ENCODE results near the gene UBE3B. TPM values are rescaled to one million over a fixed set of nuclear protein-coding genes. Genes with fewer than 3 reads are reported as not detected.

The UBE3B gene
- total RNA-seq, 1 experiment from 2014 or later = 48.0 TPM

- H3K4me3 ChIP-seq = no peak overlapping the region
- H3K27me3 ChIP-seq (ENCODE audit: insufficient read depth, low read depth) = no peaks in the 10 kb centered on the region
- no TSS peak for BruUV-seq (replicated peaks)
- H3K4me2 ChIP-seq = no peak overlapping the region
- H3K9me3 ChIP-seq (ENCODE audit: insufficient read depth, low read depth) = no peaks in the 10 kb centered on the region
- no peaks in the 10 kb centered on the region for H4K20me1 ChIP-seq (ENCODE audit: insufficient read depth)
- intact Hi-C loops (cut with micrococcal nuclease; ENCODE audit: unreplicated experiment) = no loop called here
- CTCF ChIA-PET = no interaction called here
- H3K9me2 ChIP-seq (ENCODE audit: insufficient read depth) = no peaks in the 10 kb centered on the region
- H3K27ac ChIP-seq = no peak overlapping the region
- POLR2A ChIA-PET (ENCODE audit: unreplicated experiment) = no interaction called here
- no peak for TF ChIP-seq EZH2 (IDR thresholded peaks at IDR 0.05; ENCODE audit: low read depth)
- no peak for TF ChIP-seq CTCF (conservative IDR thresholded peaks at IDR 0.05)
- no peak overlapping the region for H2AFZ ChIP-seq
- H3K79me2 ChIP-seq (ENCODE audit: low read depth) = no peaks in the 10 kb centered on the region
- no peaks in the 10 kb centered on the region for H3K4me1 ChIP-seq (replicated peaks; ENCODE audit: insufficient read depth)
- H3K36me3 ChIP-seq (ENCODE audit: low read depth) = no peaks in the 10 kb centered on the region
- H3F3A ChIP-seq (ENCODE audit: insufficient read depth, low read depth) = no peaks in the 10 kb centered on the region
- DNase-seq = no peak
These were observed 57.0 kb downstream of the UBE3B start for GRCh38 chr12:109534456-109534855.

- Histone ChIP-seq H3K9me3 (ENCODE audit: insufficient read depth, low read depth) (no peaks in the 10 kb centered on the region), H3K4me1 (replicated peaks; ENCODE audit: insufficient read depth) (no peaks in the 10 kb centered on the region), H3K27ac (no peak overlapping the region), H2AFZ (no peak overlapping the region), H3K4me2 (no peak overlapping the region), H3K4me3 (no peak overlapping the region), H3F3A (ENCODE audit: insufficient read depth, low read depth) (no peaks in the 10 kb centered on the region), H3K27me3 (ENCODE audit: insufficient read depth, low read depth) (no peaks in the 10 kb centered on the region), H4K20me1 (ENCODE audit: insufficient read depth) (no peaks in the 10 kb centered on the region), H3K9me2 (ENCODE audit: insufficient read depth) (no peaks in the 10 kb centered on the region), H3K36me3 (ENCODE audit: low read depth) (no peaks in the 10 kb centered on the region), H3K79me2 (ENCODE audit: low read depth) (no peaks in the 10 kb centered on the region)
- intact Hi-C loops (cut with micrococcal nuclease; ENCODE audit: unreplicated experiment) = no loop called here
- CTCF ChIA-PET = no interaction called here
- DNase-seq = no peak
- no peak for TF ChIP-seq EZH2 (IDR thresholded peaks at IDR 0.05; ENCODE audit: low read depth)
- no peak for TF ChIP-seq CTCF (conservative IDR thresholded peaks at IDR 0.05)
- BruUV-seq (replicated peaks) = no TSS peak
- POLR2A ChIA-PET (ENCODE audit: unreplicated experiment) = no interaction called here
These were observed 57.9 kb downstream of the UBE3B start for GRCh38 chr12:109535231-109535862.

GRCh38 chr12:109535863-109536250 lies 58.4 kb downstream of the UBE3B start:
- Histone ChIP-seq H3K36me3 (ENCODE audit: low read depth) (no peaks in the 10 kb centered on the region), H3K27ac (no peak overlapping the region), H3F3A (ENCODE audit: insufficient read depth, low read depth) (no peaks in the 10 kb centered on the region), H3K4me2 (no peak overlapping the region), H3K9me3 (ENCODE audit: insufficient read depth, low read depth) (no peaks in the 10 kb centered on the region), H3K4me3 (no peak overlapping the region), H3K9me2 (ENCODE audit: insufficient read depth) (no peaks in the 10 kb centered on the region), H3K79me2 (ENCODE audit: low read depth) (no peaks in the 10 kb centered on the region), H3K27me3 (ENCODE audit: insufficient read depth, low read depth) (no peaks in the 10 kb centered on the region), H2AFZ (no peak overlapping the region), H4K20me1 (ENCODE audit: insufficient read depth) (no peaks in the 10 kb centered on the region), H3K4me1 (replicated peaks; ENCODE audit: insufficient read depth) (no peaks in the 10 kb centered on the region)
- DNase-seq = no peak
- POLR2A ChIA-PET (ENCODE audit: unreplicated experiment) = no interaction called here
- no TSS peak for BruUV-seq (replicated peaks)
- intact Hi-C loops (cut with micrococcal nuclease; ENCODE audit: unreplicated experiment) = no loop called here
- CTCF ChIA-PET = no interaction called here
- no peak for TF ChIP-seq CTCF (conservative IDR thresholded peaks at IDR 0.05)
- TF ChIP-seq EZH2 (IDR thresholded peaks at IDR 0.05; ENCODE audit: low read depth) = no peak

Measured in PC-9 (cell line).